ENCODE measurements around the gene PRKD2.

- TF ChIP-seq CTCF (IDR thresholded peaks at IDR 0.05) (no peak), POLR2A (IDR thresholded peaks at IDR 0.05) (no peak)
Observed at GRCh38 chr19:46715975-46716671, 791 bp downstream of the PRKD2 start.
